HG03342 (cell line): Measurements from ENCODE around the gene MIOX.

Experiments
- ATAC-seq: cut with Tn5 transposase; IDR thresholded peaks from one replicate; pipeline ENCODE4 v1.9.1; 2021; ENCODE audit warnings: mild to moderate bottlenecking, moderate library complexity; ENCODE audit not compliant: unreplicated experiment

MIOX gene

DNA sequence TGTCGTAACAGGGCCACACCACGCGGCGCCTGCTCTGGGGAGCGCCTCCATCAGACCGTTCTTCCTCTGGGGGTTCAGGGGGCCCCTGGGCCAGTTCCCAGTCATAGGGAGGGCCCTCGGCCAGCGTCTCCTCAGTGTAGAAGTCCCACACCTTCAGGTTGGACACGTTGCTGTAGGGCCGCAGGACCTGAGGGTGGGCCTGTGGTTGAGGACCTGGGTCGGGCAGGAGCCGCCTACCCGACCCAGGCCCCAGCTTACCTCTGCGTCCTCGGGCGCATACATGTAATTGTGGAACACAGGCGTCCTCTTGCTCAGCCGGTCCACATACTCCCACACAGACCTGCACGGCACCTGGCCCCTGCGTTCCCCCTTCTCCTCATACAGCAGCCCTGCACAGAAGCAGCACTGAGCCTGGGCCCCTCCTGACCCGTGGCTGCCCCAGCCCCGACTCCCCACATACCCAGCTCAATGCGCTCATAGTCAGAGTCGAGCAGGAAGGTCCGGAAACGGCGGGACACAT is 32.0 kb upstream of the MIOX start:
- ATAC-seq: no peak

DNA sequence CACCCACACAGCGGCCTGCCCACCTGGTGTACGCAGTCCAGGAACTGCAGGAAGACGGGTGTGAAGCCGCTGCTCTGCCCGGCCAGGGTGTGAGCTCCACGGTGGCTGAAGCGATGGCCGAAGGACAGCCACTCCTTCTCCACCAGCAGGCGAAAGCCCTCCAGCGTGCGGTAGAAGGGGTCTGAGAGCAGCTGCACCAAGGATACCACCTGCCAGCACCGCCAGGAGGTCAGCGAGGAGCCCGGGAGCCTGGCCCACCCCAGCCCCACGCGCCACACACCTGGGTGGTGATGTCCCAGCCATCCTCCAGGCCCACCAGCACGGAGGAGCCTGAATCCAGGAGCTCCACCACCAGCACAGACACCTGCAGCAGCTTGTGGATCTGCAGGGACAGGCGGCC is 31.5 kb upstream of the MIOX start:
- ATAC-seq: no peak

DNA sequence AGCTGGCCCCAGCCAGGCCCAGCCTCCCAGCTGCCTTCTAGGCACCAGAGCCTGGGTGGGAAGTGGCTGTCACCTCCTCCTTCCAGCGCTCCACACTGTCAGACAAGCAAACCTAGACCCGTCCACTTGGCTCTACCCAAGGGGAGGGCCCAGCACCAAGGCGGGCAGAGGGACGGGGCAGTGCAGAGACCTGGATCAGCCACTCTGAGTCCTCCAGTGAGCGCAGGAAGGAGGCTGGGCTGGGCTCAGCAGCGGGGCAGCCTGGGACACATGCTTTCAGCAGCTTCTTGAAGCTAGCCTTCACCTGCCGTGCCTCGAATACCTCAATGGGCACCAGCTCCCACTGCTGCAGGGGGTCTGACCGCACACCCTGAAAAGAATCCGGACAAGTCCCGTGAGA is 30.6 kb upstream of the MIOX start:
- no peak for ATAC-seq

DNA sequence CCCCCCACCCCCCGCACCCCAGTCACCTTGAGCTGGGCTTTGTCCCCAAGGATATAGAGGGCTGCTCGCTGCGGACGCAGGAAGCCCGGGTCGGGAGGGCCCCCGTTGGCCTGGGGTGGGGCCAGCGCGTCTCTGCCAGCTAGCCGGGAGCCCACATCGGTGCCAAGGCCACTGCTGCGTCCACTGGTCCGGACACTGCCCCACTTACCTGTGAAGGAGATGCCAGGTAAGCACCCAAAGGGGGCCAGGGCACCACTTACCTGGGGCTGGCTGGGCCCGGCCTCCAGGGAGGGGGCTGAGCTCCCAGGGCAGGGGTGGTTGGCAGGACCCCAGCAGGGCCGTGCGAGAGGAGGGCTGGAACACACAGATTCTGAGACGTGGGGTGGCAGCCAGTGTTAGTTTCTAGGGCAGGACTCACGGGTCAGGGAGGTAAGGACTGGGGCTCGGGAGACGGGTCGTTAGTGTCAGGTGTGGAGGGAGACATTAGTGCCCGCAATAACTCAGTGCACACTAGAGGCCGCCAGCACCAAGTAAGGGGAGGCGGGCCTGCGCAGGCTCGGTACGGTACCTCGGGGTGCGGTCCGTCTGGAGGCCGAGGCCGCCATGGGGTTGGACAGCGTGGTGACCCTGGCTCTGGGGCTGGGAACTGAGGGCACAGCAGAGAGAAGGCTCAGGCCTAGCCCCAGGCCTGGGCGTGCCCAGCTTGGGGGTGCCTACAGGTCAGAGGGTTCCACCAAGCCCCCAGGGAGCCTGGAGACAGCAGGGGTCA is 30.0 kb upstream of the MIOX start:
- no peak for ATAC-seq

DNA sequence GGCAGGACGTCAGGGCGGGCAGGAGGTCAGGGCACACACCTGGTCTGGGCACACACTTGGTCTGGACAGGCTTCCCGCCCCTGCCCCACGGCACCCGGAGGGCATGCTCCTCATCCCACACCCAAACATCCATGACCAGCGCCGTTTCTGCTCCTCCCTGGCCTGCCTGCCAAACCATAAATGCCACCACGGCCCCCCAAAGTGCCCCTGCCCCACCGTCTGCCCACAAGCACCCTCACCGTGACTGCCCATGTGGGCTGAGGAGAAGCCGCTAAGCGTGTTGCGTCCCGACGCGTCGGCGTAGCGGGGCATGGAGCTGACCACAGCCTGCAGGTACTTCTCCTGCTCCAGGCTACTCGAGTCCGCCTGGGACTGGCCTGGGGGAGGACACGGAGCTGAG is 27.6 kb upstream of the MIOX start:
- ATAC-seq: no peak

DNA sequence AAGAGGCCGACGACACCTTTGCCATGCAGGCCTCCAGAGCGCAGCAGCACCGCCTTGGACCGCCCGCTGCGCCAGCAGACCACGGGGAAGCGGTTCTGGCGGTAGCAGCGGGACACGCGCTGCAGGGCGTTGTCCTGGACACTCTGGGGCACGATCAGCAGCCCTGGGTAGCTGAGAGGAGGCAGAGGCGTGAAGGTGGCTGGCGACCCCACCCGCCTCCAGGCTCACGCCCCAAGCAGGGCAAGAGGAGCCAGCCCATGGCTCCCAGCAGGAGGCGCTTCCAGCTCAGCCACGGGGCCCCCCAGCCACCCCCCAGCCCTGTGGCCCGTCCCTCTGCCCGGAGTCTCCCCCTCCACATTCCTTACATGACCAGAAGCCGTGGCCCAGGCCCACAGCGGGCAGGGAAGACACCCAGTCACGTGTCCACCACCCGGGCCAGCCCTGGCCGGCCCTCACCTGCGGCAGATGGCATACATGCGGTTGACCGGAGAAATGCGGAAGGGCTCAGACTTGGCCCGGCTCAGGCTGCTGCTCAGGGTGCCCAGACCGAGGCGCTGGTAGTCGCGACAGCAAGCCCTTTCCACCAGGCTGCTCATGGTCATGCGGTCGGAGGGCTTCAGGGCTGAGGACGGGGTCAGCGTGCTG is 27.0 kb upstream of the MIOX start:
- no peak for ATAC-seq

DNA sequence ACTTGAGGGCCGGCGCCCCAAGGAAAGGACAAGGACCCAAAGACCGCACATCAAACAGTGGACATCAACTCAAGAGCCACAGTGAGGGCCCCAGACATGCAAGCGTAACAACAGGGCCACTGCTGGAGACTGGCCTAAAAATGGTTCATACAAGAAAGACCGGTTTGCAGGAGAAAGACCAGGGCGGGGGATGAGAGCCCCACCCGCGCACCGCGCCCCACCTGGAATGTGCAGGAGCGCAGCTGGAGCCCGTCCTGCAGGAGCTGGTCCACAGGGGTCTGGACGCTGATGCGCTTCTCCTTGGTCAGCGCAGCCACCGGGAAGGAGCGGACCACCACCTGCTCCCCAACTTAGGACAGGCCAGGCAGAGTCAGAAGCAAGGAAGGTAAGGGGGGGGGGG is 25.7 kb upstream of the MIOX start:
- no peak for ATAC-seq

DNA sequence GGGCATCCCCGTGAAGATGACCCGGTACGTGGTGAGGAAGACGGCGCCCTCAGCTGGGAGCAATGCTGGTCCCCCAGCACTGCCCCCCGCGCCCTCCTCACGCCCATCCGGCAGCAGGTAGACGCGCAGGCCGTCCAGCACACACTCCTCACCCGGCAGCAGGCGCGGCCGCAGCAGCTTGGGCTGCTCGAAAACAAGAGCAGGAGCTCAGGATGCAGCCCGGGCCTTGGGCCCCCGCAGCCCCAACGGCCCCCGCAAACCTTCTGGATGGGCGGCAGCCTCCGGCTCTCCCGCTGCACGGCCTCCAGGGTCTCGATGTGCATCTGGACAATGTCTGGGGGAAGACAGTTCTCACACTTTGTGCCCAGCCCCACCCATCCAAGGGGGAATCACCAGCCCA is 25.1 kb upstream of the MIOX start:
- ATAC-seq: no peak

DNA sequence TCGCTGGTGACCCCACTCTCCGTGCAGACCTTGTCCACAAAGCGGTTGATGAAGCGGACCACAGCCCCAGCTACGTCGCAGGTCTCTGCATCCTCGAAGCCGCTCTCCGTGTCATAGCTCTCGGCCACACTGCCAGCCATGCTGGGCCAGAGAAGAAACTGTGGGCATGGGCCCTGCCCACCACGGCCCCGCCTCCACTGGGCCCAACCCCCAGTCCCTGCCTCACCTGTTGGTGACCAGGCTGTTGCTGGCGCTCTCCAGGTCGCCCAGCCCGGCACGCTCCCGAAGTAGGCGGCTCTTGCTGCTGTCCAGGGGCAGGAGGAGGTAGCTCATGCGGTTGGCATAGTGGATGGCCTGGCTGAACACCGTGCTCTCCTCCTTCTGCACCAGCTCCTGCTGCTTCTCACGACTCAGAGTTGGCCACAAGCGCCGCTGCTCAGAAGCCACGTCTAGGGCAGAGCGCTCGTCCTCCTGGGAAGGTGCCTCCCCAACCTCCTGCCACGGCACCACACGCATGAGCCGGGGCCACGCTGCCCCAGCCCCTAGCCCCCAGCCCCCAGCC is 24.6 kb upstream of the MIOX start:
- ATAC-seq: no peak

DNA sequence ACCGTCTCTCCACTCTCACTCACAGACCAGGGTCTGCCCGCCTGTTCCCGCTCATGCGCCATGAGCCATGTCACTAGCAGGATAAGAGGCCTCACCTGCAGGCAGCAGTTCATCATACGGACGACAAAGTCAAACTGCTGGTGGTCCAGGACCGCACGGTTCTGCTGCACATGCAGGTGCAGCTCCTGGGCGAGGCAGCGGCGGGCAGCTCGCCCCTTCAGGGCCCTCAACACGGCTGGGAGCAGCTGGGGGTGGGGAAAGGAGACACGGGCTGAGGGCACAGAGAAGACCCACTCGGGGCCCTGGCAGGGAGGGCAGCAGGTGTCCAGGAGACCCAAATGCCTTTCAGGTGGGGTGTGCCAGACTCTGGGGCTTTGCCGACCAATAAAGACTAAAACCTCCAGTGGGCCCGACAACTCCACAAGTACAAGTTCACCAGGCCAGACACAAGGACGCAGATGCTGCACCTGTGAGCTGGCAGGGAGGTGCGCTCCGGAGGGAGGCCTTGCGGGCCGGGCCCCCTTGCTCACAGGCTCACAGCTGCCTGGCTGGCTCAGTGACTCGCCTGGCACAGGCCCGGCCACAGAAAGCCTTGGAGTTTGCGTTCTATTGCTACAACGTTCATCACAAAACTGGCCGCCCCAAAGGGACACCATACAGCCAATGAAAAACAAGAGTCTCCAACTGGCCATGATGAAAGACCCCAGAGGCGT is 23.3 kb upstream of the MIOX start:
- no peak for ATAC-seq

DNA sequence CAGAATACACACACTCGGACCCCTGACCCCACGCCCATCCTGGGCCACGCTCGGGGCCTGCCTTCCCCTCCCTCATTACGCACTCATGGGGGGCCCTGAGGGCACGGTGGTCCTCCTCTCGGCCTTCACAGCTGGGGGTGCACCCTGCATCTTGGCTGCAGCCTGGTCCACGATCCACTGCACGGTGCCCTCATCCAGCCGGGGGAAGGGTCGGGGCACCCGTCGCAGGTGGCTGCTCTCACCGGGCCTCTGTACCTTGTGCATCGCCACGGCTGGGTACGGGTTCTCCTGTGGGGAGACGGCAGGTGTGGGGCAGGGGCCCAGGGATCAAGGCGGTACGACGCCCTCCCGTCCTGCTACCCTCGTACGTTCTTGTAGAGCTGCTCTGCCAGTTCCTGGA is 22.2 kb upstream of the MIOX start:
- no peak for ATAC-seq

DNA sequence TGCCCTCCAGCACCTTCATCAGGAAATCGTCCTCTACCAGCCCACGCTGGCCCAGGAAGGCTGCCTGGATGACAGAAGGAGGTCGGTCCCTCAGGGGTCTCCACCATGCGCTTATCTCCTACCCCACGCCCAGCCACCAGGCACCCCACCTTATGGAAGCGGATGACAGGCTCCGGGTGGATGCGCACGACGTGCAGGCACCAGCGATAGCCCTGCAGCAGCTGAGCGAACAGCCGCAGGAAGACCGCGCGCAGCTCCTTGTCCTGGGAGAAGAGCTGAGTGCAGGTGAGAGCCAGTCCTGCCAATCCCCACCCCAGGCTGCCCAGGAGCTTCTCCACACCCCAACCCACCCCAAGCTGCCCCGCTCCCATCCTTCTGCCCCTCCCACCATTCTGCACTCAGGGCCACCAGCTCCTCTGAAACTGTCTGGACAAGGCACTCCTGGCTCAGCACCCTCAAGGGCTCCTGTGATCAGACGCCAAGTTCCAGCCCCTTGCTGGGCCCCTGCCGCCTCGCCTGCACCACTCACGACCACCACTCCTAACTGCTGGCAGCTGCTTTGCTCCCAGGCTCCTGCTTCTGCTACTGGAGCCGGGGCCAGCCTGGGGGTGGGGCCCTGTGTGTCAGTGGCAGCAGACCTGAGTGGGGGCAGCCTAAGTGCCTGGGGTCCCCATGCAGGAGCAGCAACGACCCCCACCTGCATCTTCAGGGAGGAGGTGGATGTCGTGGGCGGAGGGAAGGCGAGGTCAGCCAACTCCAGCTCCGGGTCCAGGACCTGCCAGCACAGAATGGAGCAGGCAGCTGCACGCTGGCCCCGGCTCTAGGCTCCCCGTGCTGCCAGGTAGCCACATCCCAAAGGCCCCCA is 21.4 kb upstream of the MIOX start:
- ATAC-seq: no peak

DNA sequence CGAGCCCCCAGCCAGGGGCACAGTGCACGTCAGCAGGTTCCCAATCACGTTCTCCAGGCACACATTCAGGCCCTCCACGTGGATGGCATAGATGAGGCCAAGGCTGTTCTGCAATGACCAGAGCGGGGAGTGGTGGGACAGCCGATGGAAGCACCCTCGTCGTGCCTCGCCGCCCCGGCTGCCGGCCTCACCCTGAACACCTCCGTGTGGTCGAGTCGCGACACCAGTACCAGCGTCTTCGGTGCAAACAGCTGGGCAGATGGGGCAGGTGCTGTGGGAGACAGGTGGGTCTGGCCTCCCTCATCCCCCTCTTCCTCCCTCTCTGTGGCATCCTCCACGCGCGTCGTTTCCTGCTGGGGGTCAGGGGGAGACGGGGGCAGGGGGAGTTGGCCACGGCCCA is 19.3 kb upstream of the MIOX start:
- ATAC-seq: no peak

DNA sequence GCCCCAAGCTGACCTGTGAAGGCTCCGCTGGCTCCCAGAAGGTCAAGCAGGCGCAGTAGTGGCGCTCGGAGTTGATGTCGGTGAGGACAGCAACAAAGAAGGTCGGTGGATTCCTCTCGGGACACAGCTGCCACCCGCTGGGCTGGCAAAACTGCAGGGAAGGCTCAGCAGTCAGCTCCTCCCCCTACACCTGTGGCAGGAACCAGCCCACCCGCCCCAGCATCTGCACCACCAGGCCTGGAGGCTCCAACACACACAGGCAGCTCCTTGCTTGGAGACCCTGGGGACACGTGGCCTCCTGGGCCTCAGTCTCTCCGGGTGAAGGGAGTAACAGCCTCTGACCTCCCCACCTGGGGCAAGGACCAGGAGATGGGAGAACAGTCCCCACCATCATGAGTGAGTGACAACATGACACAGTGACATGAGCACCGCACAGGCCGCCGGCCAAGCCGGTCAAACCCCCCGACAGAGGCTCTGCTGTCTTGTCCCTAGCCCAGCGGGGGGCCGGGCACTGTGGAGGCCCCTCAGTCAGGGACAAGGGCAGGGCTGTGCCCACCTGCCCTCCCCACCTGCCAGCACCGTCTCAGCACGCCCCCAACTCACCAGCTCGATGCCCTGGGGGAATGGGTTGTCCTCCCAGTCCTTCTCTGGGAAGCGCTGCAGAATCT is 18.8 kb upstream of the MIOX start:
- no peak for ATAC-seq

DNA sequence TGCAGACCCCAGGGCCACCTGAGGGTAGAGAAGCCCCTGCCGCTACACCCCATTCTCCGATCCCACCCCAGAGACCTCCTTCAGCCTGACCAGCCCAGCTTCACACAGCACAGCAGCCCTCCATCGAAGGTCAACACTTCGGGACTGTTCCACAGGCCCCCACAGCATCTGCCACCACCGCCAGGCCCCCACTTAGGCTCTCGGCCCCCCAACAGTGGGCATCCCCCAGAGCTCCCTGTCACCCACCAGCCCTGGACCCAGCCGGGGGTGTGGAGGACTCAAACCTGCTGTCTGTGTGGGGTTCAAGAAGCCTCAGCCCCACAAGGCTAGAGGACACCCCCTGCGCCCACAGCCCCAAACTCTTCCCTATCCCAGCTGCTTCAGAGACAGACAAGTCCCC is 18.0 kb upstream of the MIOX start:
- no peak for ATAC-seq

DNA sequence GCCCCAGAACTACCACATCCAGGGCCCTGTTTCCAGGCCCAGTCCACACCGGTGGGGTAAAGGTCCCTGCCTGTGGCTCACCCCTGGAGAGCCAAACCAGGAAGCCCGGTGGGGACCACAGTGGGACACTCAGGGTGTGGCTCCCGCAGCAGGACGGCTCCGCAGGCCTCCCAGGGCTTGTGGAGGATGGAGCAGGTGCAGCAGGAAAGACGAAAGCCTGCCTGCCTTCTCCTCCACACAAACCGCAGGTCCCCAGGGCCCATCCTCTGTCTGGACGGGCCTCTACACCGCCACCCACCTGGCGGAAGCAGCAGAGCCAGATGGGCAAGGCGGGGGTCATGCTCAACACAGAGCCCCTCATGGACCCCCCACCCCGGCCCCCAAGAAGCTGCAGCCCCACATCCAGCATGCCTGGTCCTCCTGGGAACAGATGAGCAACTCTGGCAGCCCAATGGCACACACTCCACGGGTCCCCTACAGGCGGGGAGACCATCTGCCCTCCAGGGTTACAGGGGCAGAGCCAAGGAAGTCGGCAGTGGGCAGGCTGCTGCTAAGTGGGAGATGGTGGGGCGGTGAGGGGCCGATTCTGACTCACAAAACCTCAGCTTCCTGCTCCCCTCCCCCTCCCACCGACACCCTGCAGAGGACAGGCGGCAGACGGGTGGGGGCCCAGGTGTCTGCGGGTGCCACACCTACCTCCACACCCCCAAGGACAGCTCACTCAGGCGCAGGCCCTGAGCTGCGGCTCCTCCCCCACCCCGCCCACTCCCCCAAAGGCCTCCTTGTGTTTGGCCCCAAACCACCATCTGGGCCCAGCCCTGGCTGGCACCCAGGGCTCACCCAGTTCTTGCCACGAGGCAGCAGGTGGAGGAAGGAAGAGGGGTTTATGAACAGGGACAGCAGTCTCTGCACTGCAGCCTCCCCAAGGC is 17.0 kb upstream of the MIOX start:
- ATAC-seq: peak; percentile 56

DNA sequence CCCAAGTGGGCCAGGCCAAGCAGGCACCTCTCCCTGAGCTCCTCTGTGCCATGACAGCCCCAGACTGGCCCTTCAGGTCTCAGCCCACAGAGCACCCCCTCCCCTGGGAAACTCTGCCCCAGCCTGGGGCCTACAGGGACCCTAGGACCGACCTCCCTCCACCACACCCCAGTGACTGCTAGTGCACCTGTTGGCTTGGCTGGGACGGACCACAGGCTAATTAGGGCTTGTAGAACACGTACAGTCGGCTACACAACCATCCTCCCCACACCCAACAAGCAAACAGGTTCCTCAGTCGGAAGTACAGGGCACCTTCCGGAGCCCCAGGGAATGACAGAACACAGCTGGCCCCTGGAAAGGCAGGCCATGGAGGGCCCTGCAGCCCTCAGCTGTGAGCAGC is 16.2 kb upstream of the MIOX start:
- no peak for ATAC-seq

DNA sequence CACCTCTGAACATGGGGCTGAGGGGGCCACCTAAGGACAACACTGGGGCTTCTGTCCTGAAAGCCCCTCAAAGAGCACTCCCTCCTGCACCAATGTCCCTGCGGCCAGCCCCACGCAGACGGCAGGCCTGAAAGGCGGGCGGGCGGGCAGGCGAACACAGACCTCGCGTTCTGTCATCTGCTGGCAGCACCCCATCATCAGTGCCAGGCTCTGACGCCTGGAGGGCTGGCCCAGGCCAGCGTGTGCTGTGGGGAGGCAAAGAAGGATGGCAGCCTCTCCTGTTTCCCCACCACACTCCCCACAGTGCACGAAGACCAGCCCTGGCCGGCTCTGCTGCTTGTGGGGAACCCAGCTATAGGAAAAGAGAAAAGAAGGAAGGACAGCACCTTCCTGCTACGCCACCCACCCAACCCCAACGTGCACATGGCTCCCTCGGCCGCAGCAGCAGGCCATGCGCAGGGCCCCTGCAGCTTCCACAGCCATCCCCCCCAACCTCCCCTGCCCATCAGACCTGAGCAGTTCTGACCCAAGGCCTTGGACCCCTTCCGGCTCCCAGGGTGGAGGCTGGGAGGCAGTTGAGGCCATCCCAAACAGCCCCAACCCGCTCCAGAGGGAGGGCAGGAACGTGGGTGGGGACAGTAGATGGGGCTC is 15.3 kb upstream of the MIOX start:
- ATAC-seq: no peak

DNA sequence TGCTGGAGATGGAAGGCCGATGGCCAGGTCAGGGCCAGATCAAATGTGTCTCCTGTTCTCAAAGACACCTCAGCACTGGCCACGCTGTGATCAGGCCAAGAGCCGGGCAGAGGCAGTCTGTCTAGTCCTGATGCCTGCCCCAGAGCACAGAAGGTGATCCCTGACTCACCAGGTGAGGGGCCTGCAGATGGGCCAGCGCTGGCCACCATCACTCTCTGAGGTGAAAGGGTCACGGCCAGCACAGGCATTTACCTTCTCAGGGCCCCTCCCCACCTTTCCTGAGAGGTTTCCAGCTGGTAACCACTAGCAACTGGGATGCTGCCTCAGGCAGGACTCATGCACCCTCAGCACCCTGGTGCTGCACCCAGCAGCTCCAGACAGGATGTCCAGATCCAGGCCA is 14.7 kb upstream of the MIOX start:
- ATAC-seq: no peak
